MCF 10A (cell line): ENCODE results near the gene DDX31. TPM values are rescaled to one million over a fixed set of nuclear protein-coding genes. Genes with fewer than 3 reads are reported as not detected.

Experiments used
- BruUV-seq: library from RNA; stranded (reverse); fragments of 400-500 nt; replicated peaks from 2 replicates; lab custom pipeline; 2021; lab: Mats Ljungman, UMichigan
- CTCF ChIA-PET: fragments of 300-600 bp; sonication (Branson Sonifier 250); formaldehyde crosslinking; extraction: SDS; loops from one replicate; lab custom pipeline; 2021; ENCODE audit warnings: antibody characterized with exemption, inconsistent platforms; lab: Yijun Ruan, JAX
- POLR2A ChIA-PET: fragments of 300-600, 350-650 bp; sonication (Branson Sonifier 250); formaldehyde crosslinking; extraction: SDS; loops from one replicate; lab custom pipeline; 2020; ENCODE audit warnings: antibody characterized with exemption, inconsistent platforms; lab: Yijun Ruan, JAX
- DNase-seq: peaks from one replicate; pipeline ENCODE4 v3.0.0-alpha.2; 2018; ENCODE audit not compliant: unreplicated experiment
- H3K27ac Mint-ChIP-seq: one replicate; pipeline ENCODE4 v1.8.0; 2022; ENCODE audit warnings: mild to moderate bottlenecking, low read depth, mixed read lengths; ENCODE audit not compliant: unreplicated experiment
- H3K27me3 Mint-ChIP-seq: one replicate; pipeline ENCODE4 v1.8.0; 2022; ENCODE audit warnings: mixed read lengths; ENCODE audit not compliant: insufficient read depth, unreplicated experiment
- H3K36me3 Mint-ChIP-seq: one replicate; pipeline ENCODE4 v1.8.0; 2022; ENCODE audit warnings: mild to moderate bottlenecking, moderate library complexity, mixed read lengths; ENCODE audit not compliant: insufficient read depth, unreplicated experiment
- H3K4me1 Mint-ChIP-seq: one replicate; pipeline ENCODE4 v1.8.0; 2022; ENCODE audit warnings: mixed read lengths; ENCODE audit not compliant: insufficient read depth, unreplicated experiment
- H3K4me3 Mint-ChIP-seq: one replicate; pipeline ENCODE4 v1.8.0; 2022; ENCODE audit warnings: mild to moderate bottlenecking, moderate library complexity, mixed read lengths; ENCODE audit not compliant: unreplicated experiment
- H3K9me3 Mint-ChIP-seq: one replicate; pipeline ENCODE4 v1.8.0; 2022; ENCODE audit warnings: mixed read lengths; ENCODE audit not compliant: unreplicated experiment
- intact Hi-C: fragments of 100-400 bp; cut with micrococcal nuclease; formaldehyde crosslinking; loops from 2 replicates; pipeline ENCODE4 v1.14.1; 2022
- total RNA-seq: library from RNA; stranded (reverse); gene quantifications from 2 replicates; pipeline ENCODE4 v1.2.3, GENCODE V29; 2022
- TF ChIP-seq, protein P1 (sequence below): fragments of 200-600 bp; IDR thresholded peaks from one replicate; pipeline ENCODE4 v1.8.0; 2022; ENCODE audit warnings: antibody characterized with exemption, mild to moderate bottlenecking; ENCODE audit not compliant: unreplicated experiment

Gene DDX31
- total RNA-seq, 1 experiment from 2014 or later = 28.8 TPM

DNA sequence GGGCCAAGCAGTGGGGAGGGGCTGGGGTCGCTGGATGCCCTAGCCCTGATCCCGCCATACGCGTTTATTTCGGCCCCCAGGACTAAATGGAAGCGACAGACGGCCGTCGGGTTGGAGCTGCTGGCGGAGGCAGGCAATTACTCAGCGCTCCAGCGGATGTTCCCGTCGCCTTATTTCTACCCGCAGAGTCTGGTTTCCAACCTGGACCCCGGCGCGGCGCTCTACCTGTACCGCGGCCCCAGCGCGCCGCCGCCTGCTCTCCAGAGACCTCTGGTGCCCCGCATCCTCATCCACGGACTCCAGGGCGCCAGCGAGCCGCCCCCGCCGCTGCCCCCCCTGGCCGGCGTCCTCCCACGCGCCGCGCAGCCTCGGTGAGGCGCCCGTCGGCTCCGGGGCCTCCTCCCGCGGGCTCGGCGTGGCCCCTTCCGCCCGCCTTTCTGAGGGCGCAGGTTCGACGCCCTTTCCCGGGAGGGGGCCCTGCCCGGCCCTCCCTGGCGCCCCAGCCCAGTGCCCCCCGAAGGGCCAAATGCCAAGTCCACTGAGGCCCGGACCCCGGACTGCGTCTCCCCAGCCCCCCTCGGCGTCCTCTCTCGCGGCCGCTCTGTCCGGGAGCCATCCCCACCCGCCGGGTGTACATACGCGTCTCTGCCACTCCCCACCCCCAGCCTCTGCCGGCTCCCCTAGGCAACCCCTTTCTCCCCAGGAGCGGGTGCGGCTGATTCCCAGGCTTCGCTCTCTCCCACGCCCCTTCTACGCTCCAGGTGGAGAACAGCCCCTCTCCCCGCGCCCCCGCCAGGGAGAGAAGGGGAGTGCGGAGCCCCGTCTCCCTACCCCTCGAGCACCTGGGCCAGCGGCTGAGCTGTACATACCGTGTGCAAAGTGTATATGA is 80.4 kb downstream of the DDX31 start:
- DNase-seq = no peak
- POLR2A ChIA-PET = no interaction called here
- no peak overlapping the region for H3K27ac Mint-ChIP-seq
- no TSS peak for BruUV-seq
- H3K4me1 Mint-ChIP-seq = no peaks in the 10 kb centered on the region
- H3K36me3 Mint-ChIP-seq = peaks cover 23% of the 10 kb centered on the region
- peaks cover under 1% of the 10 kb centered on the region for H3K27me3 Mint-ChIP-seq
- no peak overlapping the region for H3K4me3 Mint-ChIP-seq
- CTCF ChIA-PET = no interaction called here
- no peaks in the 10 kb centered on the region for H3K9me3 Mint-ChIP-seq
- intact Hi-C loops = no loop called here
- TF ChIP-seq, protein P1, sequence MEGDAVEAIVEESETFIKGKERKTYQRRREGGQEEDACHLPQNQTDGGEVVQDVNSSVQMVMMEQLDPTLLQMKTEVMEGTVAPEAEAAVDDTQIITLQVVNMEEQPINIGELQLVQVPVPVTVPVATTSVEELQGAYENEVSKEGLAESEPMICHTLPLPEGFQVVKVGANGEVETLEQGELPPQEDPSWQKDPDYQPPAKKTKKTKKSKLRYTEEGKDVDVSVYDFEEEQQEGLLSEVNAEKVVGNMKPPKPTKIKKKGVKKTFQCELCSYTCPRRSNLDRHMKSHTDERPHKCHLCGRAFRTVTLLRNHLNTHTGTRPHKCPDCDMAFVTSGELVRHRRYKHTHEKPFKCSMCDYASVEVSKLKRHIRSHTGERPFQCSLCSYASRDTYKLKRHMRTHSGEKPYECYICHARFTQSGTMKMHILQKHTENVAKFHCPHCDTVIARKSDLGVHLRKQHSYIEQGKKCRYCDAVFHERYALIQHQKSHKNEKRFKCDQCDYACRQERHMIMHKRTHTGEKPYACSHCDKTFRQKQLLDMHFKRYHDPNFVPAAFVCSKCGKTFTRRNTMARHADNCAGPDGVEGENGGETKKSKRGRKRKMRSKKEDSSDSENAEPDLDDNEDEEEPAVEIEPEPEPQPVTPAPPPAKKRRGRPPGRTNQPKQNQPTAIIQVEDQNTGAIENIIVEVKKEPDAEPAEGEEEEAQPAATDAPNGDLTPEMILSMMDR = no peak

DNA sequence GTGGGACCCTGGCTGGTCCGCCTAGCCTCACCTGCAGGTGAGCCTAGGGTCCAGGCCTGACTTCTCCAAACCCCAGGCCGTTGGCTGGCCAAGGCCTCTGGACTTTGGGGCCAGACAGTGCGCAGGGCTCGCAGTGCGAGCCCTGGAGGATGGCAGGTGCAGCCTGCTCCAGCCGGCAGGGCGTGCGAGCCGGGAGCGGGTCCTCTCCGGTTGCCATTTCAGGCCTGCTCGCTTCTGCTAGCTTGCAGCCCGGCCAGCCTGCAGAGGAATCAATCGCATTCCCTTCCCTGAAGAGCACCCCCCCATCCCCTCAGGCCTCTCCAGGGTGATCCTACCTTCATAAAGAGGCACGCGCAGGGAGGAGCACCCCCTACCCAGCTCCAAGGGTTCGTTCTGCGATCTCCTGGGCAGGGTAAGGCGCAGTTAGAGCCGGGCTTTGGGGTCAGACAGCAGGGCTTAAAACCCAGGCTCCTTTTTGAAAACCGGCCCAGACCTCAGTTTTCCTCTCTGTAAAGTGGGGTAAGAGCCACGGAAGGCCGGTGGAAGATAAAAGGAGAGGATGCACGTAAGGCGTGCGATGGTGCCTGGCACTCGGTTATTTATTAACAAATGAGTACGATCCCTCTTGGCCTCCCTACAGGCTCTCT is 81.2 kb downstream of the DDX31 start:
- H3K36me3 Mint-ChIP-seq = peaks cover 16% of the 10 kb centered on the region
- no TSS peak for BruUV-seq
- intact Hi-C loops = no loop called here
- POLR2A ChIA-PET = no interaction called here
- no peak for DNase-seq
- peaks cover 8% of the 10 kb centered on the region for H3K27me3 Mint-ChIP-seq
- no peak overlapping the region for H3K4me3 Mint-ChIP-seq
- H3K27ac Mint-ChIP-seq = no peak overlapping the region
- H3K9me3 Mint-ChIP-seq = no peaks in the 10 kb centered on the region
- TF ChIP-seq, protein P1 = no peak
- CTCF ChIA-PET = interaction anchor here (0.6 kb wide), 1 partner anchor 354 kb away, joined by 3 read pairs; no protein-coding TSS in a partner anchor
- H3K4me1 Mint-ChIP-seq = no peaks in the 10 kb centered on the region

DNA sequence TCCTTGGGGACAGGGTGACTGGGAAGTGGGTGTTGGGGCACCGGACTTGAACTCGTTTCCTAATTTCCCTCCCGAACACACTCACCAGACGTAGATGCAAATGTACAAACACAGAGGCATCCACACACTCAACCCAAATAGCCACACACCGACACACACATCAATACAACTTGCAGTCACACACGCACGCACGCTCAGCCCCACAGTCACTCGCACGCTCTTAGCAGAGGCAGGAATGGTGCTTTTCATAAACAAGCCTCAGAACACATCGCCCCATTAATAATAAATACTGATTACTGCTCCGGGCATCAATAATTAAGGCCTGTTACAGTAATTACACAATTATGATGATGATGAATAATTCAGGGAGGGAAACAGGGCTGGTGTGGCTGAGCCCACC is 81.7 kb downstream of the DDX31 start:
- Mint-ChIP-seq H3K27ac (no peak overlapping the region), H3K4me1 (no peaks in the 10 kb centered on the region), H3K27me3 (peaks cover 13% of the 10 kb centered on the region), H3K36me3 (peaks cover 14% of the 10 kb centered on the region), H3K9me3 (no peaks in the 10 kb centered on the region), H3K4me3 (no peak overlapping the region)
- BruUV-seq = no TSS peak
- intact Hi-C loops = no loop called here
- DNase-seq = no peak
- ChIA-PET POLR2A (interaction anchor here (0.5 kb wide), 1 partner anchor 275 kb away, joined by 3 read pairs; no protein-coding TSS in a partner anchor), CTCF (interaction anchor here (0.6 kb wide), 1 partner anchor 353 kb away, joined by 3 read pairs; no protein-coding TSS in a partner anchor)
- TF ChIP-seq, protein P1 = no peak

GRCh38 chr9:132587592-132587955 is 82.2 kb downstream of the DDX31 start:
- ChIA-PET POLR2A (interaction anchor here (0.5 kb wide), 1 partner anchor 275 kb away, joined by 3 read pairs; no protein-coding TSS in a partner anchor), CTCF (interaction anchor here (0.7 kb wide), 1 partner anchor 63 kb away, joined by 3 read pairs; no protein-coding TSS in a partner anchor)
- H3K4me1 Mint-ChIP-seq = no peaks in the 10 kb centered on the region
- H3K4me3 Mint-ChIP-seq = no peak overlapping the region
- no peak overlapping the region for H3K27ac Mint-ChIP-seq
- TF ChIP-seq, protein P1 = no peak
- peaks cover 9% of the 10 kb centered on the region for H3K36me3 Mint-ChIP-seq
- no peak for DNase-seq
- BruUV-seq = no TSS peak
- H3K9me3 Mint-ChIP-seq = no peaks in the 10 kb centered on the region
- H3K27me3 Mint-ChIP-seq = peaks cover 19% of the 10 kb centered on the region
- intact Hi-C loops = no loop called here
